ENCODE results near the gene PLPPR3. TPM values are rescaled to one million over a fixed set of nuclear protein-coding genes. Genes with fewer than 3 reads are reported as not detected.

PLPPR3 gene
- total RNA-seq, 1 donor from 2014 or later: not detected

- intact Hi-C loops (cut with micrococcal nuclease): no loop called here
Observed at GRCh38 chr19:810077-810855, 11.5 kb downstream of the PLPPR3 start.

GRCh38 chr19:808423-808775 lies 13.4 kb downstream of the PLPPR3 start:
- intact Hi-C loops (cut with micrococcal nuclease): no loop called here

GRCh38 chr19:807627-808422 lies 13.9 kb downstream of the PLPPR3 start:
- intact Hi-C loops (cut with micrococcal nuclease): no loop called here

GRCh38 chr19:806815-807421 lies 14.8 kb downstream of the PLPPR3 start:
- intact Hi-C loops (cut with micrococcal nuclease): no loop called here

GRCh38 chr19:805600-806550 lies 15.9 kb downstream of the PLPPR3 start:
- intact Hi-C loops (cut with micrococcal nuclease): no loop called here

DNA sequence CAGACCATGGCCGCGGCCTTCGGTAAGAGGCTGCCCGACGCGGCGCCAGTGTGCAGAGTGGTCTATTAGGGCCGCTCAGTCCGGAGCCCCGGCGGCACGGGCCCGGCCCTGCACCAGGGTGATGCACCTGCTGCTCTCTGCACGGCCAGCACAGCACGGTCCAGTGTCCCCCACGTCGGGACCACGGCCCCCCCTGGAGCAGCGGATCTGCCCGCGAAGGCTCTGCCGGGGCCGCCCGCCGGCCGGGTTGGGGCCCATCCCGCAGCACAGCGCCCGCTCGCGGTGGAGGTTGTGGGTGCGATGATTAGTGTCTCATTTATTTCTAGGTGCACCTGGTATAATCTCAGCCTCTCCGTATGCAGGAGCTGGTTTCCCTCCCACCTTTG lies 16.6 kb downstream of the PLPPR3 start:
- intact Hi-C loops (cut with micrococcal nuclease): no loop called here

- intact Hi-C loops (cut with micrococcal nuclease): no loop called here
Observed at GRCh38 chr19:804419-805165, 17.2 kb downstream of the PLPPR3 start.

- intact Hi-C loops (cut with micrococcal nuclease): no loop called here
Observed at GRCh38 chr19:803686-804418, 17.9 kb downstream of the PLPPR3 start.

DNA sequence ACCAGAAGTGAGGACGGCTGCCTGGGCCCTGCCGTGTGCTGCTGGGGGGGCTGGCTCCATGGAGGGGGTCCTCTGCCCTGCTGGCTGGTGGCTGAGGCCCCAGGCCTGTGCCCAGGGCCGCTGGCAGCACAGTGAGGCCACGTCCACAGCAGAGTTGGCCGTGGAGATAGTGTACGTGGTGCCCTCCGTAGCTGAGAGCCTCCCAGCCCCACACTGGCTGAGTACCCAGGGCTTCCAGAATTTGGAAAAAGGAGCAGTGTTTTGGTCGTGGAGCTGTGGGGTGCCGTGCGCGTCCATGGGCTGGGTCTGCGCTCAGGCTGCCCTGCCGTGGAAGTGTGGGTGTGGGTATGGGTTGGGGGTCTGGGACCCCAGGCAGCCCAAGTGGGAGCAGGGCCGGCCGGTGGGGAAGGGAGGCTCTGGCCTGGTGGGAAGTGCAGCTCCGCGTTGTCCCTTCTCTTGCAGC lies 18.6 kb downstream of the PLPPR3 start:
- intact Hi-C loops (cut with micrococcal nuclease): no loop called here

DNA sequence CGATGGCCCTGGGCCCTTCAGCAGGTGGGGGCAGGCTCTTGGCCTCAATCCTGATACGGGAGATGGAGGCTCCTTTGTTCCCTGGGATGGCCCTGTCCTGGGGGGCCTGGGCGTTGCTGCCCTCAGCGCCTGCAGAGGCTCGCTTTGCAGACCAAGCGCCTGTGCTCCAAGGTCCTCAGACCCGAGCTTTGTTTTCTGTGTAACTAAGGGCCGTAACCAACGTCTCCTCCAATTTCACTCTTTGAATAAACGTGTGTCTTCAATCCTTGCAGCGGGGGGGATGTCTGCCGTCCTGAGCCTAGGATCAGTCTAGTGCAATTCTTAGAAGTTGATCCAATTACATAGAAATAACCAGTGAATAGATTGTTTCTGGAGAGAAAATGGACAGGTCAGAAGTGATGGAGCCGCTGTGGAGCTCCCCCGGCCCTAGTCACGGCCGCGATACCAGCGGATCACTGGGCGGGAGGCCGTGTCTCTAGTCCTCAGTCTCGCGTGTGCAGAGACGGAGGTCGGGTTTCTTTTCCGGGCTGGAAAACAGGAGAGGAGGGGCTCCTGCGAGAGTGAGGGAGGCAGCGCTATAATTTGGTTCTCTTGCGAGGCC lies 19.2 kb downstream of the PLPPR3 start:
- intact Hi-C loops (cut with micrococcal nuclease): no loop called here

GRCh38 chr19:801861-802497 lies 19.8 kb downstream of the PLPPR3 start:
- intact Hi-C loops (cut with micrococcal nuclease): no loop called here

- intact Hi-C loops (cut with micrococcal nuclease): no loop called here
Observed at GRCh38 chr19:801030-801860, 20.5 kb downstream of the PLPPR3 start.

DNA sequence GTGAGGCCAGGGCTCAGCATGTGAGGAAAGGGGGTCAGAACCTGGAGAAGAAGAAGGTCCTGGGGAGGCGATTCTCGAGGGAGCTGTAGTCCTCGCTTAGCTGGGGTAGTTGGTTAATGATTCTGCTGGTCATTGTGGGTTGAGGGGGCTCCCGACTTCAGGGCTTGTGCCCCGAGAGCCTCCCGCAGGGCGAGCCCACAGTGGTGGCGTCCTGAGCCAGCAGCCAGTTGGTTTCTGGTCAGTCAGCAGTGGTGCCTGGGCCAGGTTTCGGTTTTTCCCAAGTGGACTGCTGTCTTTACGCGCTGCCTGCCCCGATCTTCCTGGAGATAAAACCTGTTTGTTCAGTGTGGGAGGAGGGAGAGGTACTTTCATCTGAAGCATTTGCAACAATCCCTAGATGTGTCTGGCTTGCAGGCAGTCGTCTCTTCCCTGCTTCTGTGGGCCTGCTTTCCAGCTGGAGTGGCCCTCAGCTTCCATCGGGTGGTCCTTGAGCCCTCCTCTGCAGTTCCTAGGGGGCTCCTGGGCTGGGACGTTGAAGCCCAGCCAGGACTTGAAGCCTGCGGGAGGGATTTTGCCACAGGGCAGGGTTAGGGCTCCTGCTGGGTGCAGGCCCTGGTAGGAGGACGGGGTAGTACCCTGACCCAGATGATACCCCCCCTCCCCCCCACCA lies 21.3 kb downstream of the PLPPR3 start:
- intact Hi-C loops (cut with micrococcal nuclease): no loop called here

DNA sequence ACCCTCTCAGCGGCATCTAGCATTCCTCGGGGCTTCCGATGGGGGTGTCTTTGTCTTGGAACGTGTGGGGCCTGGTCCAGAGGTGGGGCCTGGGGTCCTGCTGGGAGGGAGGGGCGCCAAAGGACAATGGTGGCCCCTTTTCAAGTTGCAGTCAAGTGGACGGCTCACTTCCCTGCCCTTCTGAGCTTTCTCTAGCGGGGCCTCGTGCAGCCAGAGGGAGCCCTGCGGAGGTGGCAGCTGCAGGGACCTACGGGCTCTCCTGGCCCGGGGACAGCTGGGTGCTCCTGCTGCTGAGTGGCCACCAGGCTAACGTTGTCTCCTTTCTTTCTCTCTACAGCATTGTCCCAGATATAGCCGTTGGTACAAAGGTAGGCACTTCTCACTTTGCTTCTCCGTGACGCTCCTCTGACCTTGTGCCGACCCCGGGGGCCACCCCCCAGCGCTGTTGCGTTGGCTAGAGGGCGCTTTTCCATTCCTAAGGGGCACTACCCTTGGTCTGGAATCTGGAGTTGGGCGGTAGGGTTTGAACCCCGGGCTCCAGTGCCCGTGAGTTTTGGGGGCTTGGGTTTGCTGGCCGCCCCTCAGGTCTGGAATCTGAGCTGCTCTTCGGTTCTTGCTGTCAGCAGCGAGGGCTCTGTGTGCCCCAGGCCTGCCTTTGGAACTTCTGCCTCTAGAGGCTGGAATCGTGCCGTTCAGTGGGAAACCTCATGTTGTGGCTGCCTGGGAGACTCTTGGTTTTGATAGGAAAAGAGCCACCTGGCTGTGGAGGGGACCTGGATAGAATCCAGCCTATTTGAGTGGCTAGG lies 22.5 kb downstream of the PLPPR3 start:
- intact Hi-C loops (cut with micrococcal nuclease): loop anchor here (5.0 kb wide), 1 partner anchor 303 kb away; the partner anchor contains the start of gene GPX4

DNA sequence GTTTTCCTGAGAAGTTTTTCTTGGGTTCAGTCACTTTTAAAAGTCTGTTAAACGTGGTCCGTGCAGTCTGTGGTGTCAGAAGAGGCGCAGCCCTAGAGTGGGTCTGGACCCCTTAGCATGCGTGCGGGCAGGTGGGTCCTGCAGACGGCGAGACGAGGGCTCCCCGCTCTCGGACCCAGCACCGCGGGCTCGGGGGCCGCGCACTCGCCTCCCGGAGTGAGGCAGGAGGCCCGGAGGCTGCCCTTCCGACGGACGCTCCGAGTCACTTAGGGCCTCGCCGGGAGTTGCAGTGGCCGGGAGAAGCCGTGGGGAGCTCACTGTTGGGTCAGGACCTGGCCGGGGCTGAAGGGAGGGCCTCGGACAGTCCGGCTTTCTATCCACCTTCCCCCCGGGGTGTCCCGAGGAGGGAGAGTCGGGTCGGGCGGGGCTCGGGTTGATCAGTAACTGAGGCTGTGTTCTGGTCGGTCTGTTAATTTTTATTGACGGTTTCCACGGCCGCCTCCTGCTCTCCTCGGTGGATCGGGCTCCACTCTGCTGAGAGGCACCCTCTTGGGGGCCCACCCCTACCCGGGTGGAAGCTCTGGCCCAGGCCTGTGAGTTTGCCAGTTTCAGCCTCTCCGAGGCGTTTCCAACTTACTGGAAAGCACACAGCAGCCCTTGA lies 23.2 kb downstream of the PLPPR3 start:
- intact Hi-C loops (cut with micrococcal nuclease): loop anchor here (5.0 kb wide), 1 partner anchor 304 kb away; the partner anchor contains the start of gene GPX4
